Measurements from ENCODE around the gene ARID4A.
"Not testable (repeated sequence)": the region's sequence is repeated elsewhere in the genome, so short reads cannot be mapped to it uniquely, and the experiment has no call there.

The ARID4A gene

DNA sequence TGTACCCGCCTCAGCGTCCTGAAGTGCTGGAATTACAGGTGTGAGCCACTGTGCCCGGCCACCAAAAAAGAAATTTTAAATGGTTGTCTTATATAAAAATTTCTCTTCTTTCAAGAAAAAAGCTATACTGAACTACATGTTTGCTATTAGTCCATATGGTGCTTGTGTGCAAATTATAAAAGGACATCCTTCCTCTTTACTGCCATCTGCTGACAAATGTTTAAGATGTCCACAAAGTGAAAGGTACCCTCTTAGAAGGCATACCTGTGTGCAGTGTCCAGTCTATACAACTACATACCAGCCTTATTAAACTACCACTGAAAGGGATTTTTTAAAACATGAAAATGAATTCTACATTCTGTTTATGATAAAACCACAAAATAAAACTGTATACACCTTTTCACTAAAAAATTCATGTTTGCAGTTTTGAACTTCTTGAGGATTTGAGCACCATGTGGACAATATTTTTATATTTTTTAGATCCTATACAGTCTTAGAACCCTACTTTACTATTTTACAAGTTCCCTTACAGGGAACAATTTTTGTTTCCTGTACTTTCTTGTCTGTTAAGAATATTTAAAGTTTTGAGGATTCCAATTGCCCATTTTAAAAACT is 64.5 kb downstream of the ARID4A start:
- peak; percentile 16 for DNase-seq

GRCh38 chr14:58364316-58364715 is 66.0 kb downstream of the ARID4A start:
- no peak for DNase-seq

DNA sequence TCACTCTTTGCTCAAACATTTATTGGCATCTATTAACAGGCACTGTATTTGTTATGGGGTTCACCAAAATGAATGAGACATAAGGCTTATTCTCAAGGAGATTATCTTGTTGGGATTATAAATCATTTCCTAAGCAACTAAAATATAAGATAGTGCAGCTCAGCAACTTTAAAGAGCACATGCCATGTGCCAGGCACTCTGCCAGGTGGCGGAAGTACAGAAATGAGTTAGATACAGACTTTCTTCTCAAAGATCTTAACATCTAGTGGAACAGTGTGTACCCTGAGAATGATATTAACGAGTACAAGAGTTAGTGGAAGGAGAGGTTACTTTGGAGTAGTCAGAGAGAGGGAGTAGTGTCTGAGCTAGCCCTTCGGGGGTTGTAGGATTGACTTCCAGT is 68.9 kb downstream of the ARID4A start:
- no peak for DNase-seq

GRCh38 chr14:58368956-58369355 is 70.6 kb downstream of the ARID4A start:
- DNase-seq, result no peak

- DNase-seq, result no peak
These were observed 78.4 kb downstream of the ARID4A start for GRCh38 chr14:58376791-58377190.

GRCh38 chr14:58390830-58391229 is 92.5 kb downstream of the ARID4A start:
- no peak for DNase-seq

GRCh38 chr14:58395562-58395811 is 97.1 kb downstream of the ARID4A start:
- no peak for DNase-seq

GRCh38 chr14:58395812-58396788 is 97.7 kb downstream of the ARID4A start, which contains the start of gene TOMM20L:
Gene TOMM20L, plus strand, starts transcription at chr14:58395930. Its CDS starts 28 bp downstream, at chr14:58395958.
- peak; percentile 72 for DNase-seq

GRCh38 chr14:58397156-58397555 is 98.8 kb downstream of the ARID4A start:
- DNase-seq, result no peak

GRCh38 chr14:58398495-58398894 is 100.1 kb downstream of the ARID4A start:
- no peak for DNase-seq

- DNase-seq, result no peak
These were observed 100.5 kb downstream of the ARID4A start for GRCh38 chr14:58398895-58399294.

DNA sequence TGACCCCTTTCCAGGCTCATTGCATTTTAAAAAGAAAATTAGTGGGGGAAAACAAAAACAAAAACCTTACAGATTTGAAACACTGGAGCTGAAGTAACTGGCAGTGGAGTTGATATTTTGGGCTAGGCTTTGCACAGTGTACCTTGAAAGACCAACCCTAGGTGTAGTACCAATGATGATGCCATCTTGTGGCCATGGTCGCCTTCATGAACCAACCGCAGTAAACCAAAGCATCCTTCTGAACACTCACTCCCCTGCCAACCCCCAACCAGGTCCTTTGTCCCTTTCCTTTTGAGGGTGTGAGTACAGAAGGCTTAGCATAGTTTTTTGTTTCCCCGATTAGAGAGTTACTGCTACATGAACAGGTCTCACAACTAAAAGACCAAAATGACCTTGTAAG is 103.2 kb downstream of the ARID4A start:
- no peak for DNase-seq

DNA sequence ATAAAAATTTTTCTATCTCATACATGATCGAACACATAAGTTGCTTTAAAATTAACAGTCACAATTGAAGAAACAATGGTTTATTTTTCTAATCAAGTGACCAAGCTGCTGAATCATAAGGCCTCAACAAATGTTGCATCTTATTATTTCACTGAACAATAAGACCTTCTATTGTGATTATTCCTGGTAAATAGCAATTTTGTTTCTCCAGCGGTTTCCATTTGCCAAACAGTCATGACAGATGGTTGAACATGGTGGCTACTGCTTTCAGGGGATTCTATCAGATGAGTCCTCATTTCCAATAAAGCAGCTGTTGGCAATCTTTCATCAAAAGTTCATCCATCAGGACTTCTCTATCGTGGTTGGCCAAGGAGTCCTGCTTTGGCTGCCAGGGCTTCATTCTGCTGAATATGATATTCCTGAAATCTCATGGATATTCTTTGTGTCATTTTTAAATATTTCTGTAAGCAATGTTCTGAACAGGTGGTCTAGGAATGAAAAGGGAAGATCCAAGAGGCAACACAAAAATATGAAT is 110.4 kb downstream of the ARID4A start:
- DNase-seq, result no peak

DNA sequence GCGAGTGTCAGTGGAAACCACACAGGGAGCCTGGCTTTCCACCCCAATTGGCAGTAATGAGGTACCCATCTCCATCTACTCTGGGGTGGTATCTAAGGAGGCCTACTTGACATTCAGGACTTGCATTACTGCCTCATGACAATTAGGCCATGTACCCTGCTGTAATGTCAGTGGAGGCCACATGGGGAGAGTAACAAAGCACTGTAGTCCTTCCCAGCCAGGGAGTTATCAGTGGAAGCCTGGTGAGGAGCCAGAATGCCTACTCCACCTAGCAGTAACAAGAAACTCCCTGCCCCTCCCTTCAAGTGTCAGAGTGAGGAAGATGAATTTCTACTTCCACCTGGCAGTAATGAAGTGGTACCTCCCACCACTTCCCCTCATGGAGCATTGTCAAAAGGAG is 116.5 kb downstream of the ARID4A start:
- peak; percentile 5 for DNase-seq

DNA sequence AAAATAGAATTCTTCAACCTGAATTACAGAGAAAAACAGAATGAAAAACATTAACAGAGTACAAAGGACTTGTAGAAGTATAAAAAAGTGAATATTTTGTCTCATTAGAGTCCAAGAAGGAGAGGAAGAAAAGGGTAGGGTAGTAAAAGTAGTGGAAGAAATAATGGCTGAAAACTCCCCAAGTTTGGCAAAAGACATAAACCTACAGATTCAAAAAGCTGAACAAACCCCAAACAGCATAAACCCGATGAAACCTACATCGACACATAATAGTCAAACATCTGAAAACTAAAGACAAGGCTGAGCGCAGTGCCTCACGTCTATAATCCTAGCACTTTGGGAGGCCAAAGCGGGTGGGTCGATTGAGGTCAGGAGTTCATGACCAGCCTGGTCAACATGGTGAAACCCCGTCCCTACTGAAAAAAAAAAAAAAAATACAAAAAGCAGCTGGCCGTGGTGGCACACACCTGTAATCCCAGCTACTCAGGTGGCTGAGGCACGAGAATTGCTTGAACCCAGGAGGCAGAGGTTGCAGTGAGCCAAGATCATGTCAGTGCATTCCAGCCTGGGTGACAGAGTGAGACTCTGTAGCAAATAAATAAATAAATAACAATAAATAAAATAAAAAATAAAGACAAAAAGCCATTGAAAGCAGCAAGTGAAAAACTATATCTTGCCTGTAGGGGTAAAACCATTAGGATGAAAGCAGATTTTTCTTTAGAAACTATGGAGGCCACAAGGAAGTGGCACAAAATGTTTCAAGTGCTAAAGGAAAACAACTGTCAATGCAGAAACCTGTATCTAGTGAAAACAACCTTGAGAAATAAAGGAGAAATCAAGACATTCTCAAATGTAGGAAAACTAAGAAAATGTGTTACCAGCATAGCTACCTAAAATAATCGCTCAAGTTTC is 117.5 kb downstream of the ARID4A start:
- DNase-seq, result no peak

- DNase-seq, result not testable (repeated sequence)
These were observed 118.6 kb downstream of the ARID4A start for GRCh38 chr14:58416934-58417333.

All from NCI-H146 (cell line).